Choroid plexus epithelial cell (primary cell): ENCODE data around the gene KRTAP5-5.

Experiments used
- DNase-seq: peaks from one replicate; pipeline ENCODE4 v3.0.0-alpha.2; 2010; ENCODE audit warnings: low read depth
- H3K4me3 ChIP-seq: 2 replicates; pipeline ENCODE4 v1.5.1; 2011; ENCODE audit warnings: low read depth, mild to moderate bottlenecking, control low read depth, low read length, moderate library complexity
- TF ChIP-seq, protein P1 (sequence below): conservative IDR thresholded peaks from 2 replicates; pipeline ENCODE4 v1.5.1; 2011; ENCODE audit warnings: low read depth, mild to moderate bottlenecking, control low read depth, inconsistent platforms, low read length, moderate library complexity

The KRTAP5-5 gene

DNA sequence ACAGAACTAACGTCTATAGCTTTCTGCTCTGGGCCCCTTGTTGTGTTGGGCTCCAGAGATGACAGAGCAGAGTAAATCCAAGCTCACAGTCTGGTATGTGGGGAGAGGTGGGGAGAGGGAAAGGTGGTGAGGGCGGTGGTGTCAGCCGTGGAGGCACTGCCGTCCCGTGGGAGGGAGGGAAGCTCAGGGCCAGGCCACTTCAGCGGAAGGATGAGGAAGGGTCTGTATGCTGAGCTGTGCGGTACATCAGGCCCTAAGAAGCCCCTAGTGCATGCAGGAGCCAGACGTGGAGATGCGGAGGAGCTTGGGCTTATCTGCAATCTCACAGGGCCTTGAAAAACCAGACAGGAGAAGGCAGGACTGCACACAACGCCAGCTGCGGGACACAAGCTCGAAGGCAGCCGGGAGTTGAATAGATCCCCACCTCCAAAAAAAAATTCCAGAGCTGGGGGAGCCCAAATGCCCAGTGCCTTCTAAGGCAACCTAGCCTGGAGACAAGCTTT is 1.5 kb downstream of the KRTAP5-5 start:
- DNase-seq, result no peak
- TF ChIP-seq, protein P1, sequence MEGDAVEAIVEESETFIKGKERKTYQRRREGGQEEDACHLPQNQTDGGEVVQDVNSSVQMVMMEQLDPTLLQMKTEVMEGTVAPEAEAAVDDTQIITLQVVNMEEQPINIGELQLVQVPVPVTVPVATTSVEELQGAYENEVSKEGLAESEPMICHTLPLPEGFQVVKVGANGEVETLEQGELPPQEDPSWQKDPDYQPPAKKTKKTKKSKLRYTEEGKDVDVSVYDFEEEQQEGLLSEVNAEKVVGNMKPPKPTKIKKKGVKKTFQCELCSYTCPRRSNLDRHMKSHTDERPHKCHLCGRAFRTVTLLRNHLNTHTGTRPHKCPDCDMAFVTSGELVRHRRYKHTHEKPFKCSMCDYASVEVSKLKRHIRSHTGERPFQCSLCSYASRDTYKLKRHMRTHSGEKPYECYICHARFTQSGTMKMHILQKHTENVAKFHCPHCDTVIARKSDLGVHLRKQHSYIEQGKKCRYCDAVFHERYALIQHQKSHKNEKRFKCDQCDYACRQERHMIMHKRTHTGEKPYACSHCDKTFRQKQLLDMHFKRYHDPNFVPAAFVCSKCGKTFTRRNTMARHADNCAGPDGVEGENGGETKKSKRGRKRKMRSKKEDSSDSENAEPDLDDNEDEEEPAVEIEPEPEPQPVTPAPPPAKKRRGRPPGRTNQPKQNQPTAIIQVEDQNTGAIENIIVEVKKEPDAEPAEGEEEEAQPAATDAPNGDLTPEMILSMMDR, result no peak

DNA sequence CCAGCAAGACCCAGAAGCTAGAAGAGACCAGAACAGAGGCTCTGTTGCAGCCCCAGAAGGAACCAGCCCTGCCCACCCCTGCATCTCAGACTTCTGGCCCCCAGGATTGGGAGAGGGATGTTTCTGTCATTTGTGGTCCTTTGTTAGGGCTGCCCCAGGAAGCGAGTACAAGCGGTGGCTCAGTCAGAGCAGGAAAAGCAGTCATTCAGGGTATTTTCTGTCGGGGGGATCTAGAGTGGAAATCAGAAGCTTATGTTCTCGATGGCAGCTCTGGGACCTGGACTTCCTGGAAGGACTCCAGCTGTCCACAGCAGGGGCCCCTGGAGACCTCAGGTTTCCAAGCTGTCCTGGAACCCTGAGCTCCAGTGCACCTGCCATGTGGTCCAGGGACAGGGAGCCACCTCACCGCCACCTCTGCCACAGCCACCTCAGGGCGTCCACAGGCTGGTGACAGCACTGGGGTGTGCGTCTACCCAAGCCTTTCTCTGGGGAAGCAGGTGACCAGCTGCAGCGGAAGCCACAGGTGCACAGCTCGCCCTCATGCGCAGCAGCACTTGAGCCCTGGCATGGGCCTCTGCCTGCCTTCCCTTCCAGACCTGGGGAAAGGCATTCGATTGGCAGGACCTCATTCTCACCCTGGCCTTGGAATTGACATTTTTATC is 2.6 kb downstream of the KRTAP5-5 start:
- TF ChIP-seq, protein P1, result no peak

More for the DNA sequence above, 1.5 kb downstream of the KRTAP5-5 start:
- H3K4me3 ChIP-seq, result no peak overlapping the region

DNA sequence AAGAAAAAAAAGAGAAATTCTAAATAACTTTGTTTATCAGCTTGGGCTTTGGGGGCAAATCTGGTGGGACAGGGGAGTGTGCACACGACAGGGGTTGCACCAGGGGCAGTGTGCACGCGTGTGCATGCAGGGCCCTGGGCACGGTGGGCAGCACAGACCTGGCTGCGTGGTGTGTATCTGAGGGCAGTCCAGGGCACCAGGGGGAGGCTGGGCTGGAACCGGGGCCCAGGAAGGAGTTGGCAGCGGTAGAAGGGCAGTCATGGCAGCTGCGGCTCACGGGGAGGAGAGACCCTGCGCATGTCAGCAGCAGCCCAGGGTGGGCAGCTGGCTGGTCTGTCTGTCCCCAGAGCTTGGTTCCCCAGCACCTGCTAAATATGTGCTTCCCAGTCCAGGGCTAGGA is 4.3 kb downstream of the KRTAP5-5 start:
- DNase-seq, result no peak
- H3K4me3 ChIP-seq, result no peak overlapping the region
- TF ChIP-seq, protein P1, result no peak

More for the DNA sequence above, 2.6 kb downstream of the KRTAP5-5 start:
- DNase-seq, result no peak
- H3K4me3 ChIP-seq, result no peak overlapping the region

DNA sequence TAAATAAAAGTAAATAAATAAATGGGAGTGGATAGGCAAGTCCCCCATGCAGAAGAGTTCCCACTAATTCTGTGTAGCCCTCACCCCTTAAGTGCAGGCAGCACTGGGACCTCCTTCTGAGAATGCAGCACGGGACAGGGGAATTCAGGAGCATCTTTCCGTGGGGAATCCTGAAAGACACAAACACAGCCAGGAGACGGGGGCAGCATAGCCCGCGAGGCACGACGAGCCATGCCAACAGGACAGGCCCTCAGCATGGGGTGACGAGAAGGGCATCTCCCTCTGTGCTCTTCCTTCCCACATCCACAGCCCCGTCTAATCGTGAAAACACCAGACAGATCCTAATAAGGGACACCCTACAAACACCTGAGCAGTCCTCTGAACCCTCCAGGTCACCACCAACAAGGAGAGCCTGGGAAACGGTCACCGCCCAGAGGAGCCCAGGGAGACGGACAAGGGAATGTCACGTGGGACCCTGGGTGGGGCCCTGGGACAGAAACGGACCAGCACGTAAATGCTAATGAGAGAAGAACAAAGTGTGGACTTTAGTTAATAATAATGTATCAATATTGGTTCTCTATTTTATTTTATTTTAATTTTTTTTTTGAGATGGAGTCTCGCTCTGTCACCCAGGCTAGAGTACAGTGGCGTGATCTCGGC is 6.8 kb downstream of the KRTAP5-5 start:
- H3K4me3 ChIP-seq, result no peak overlapping the region
- TF ChIP-seq, protein P1, result no peak
- no peak for DNase-seq

DNA sequence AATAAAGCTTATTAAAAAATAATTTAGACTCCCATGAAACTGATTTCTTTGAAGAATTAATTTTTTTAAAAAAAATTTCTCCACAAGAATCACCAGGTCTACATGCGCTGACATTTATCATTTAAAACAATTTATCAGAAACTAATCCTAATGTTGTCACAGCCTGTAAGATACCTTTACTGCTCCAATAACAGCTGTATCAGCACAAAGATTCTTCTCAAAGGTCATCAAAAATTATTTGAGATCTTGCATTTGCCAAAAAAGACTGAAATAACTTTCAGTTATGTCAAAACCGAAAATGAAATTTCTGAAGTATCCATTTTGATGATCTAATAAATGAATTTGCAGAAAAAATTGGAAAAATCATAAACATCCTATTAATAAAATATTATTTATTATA is 8.1 kb downstream of the KRTAP5-5 start:
- no peak for DNase-seq
- H3K4me3 ChIP-seq, result no peak overlapping the region
- TF ChIP-seq, protein P1, result no peak

DNA sequence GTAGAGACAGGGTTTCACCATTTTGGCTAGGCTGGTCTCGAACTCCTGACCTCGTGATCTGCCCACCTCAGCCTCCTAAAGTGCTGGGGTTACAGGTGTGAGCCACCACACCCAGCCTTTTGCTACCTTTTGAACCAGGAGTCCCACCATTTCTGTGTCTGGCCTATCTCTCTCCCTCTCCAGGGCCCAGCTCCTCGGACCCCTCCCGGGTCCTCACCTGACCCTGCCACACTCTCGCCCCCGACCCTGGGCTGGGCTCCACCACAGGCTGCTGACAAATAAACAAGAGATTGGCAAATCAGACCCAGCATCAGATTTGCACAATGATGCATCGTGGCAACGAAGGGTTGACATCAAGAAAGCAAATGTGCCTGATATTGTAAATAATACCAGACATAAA is 8.8 kb downstream of the KRTAP5-5 start:
- TF ChIP-seq, protein P1, result no peak
- no peak for DNase-seq
- no peak overlapping the region for H3K4me3 ChIP-seq
